MM.1S (cell line): ENCODE measurements around the gene IL1A.

Source experiments
- DNase-seq: peaks from one replicate; pipeline ENCODE4 v3.0.0-alpha.2; 2015
- H2AFZ ChIP-seq: fragments of 300-600 bp; sonication (generic); 2 replicates; pipeline ENCODE4 v1.6.0; 2016; ENCODE audit warnings: antibody characterized with exemption, low read length
- H3F3A ChIP-seq: fragments of 300-600 bp; sonication (generic); 2 replicates; pipeline ENCODE4 v1.6.1; 2016; ENCODE audit warnings: mild to moderate bottlenecking, antibody characterized with exemption, low read length, moderate library complexity, mixed read lengths; ENCODE audit not compliant: insufficient read depth
- H3K27ac ChIP-seq: fragments of 300-600 bp; sonication (generic); 2 replicates; pipeline ENCODE4 v1.5.1; 2016; ENCODE audit warnings: mild to moderate bottlenecking, low read length
- H3K27me3 ChIP-seq: fragments of 300-600 bp; sonication (generic); replicated peaks from 2 replicates; pipeline ENCODE4 v1.6.0; 2016; ENCODE audit warnings: low read length; ENCODE audit not compliant: insufficient read depth
- H3K36me3 ChIP-seq: fragments of 300-600 bp; sonication (generic); replicated peaks from 2 replicates; pipeline ENCODE4 v1.6.1; 2016; ENCODE audit warnings: mild to moderate bottlenecking, low read length, mixed read lengths; ENCODE audit not compliant: insufficient read depth
- H3K4me1 ChIP-seq: fragments of 300-600 bp; sonication (generic); 2 replicates; pipeline ENCODE4 v1.6.1; 2016; ENCODE audit warnings: low read length, mixed read lengths
- H3K4me2 ChIP-seq: fragments of 300-600 bp; sonication (generic); 2 replicates; pipeline ENCODE4 v1.6.0; 2016; ENCODE audit warnings: low read depth, low read length
- H3K4me3 ChIP-seq: fragments of 300-600 bp; sonication (generic); 2 replicates; pipeline ENCODE4 v1.5.1; 2016; ENCODE audit warnings: low read length, mixed read lengths
- H3K79me2 ChIP-seq: fragments of 300-600 bp; sonication (generic); 2 replicates; pipeline ENCODE4 v1.6.1; 2016; ENCODE audit warnings: mixed run types, low read length, mixed read lengths
- H3K9ac ChIP-seq: fragments of 300-600 bp; sonication (generic); 2 replicates; pipeline ENCODE4 v1.6.1; 2016; ENCODE audit warnings: low read length, mixed read lengths
- H3K9me2 ChIP-seq: fragments of 300-600 bp; sonication (generic); replicated peaks from 2 replicates; pipeline ENCODE4 v1.6.1; 2016; ENCODE audit warnings: mild to moderate bottlenecking, low read length, mixed read lengths; ENCODE audit not compliant: insufficient read depth
- H3K9me3 ChIP-seq: fragments of 300-600 bp; sonication (generic); replicated peaks from 2 replicates; pipeline ENCODE4 v1.6.1; 2016; ENCODE audit warnings: mild to moderate bottlenecking, low read length, mixed read lengths; ENCODE audit not compliant: insufficient read depth
- H4K20me1 ChIP-seq: fragments of 300-600 bp; sonication (generic); 2 replicates; pipeline ENCODE4 v1.6.1; 2016; ENCODE audit warnings: mild to moderate bottlenecking, low read length, moderate library complexity, mixed read lengths; ENCODE audit not compliant: insufficient read depth
- CTCF ChIP-seq: fragments of 300-600 bp; sonication (generic); IDR thresholded peaks from 2 replicates; pipeline ENCODE4 v1.5.1; 2016; ENCODE audit warnings: antibody characterized with exemption, low read length, mixed read lengths
- EZH2 ChIP-seq: fragments of 300-600 bp; sonication (generic); optimal IDR thresholded peaks from 2 replicates; pipeline ENCODE3; 2017; ENCODE audit warnings: low read depth, mild to moderate bottlenecking, antibody characterized with exemption, low read length, mixed read lengths
- EZH2phosphoT487 ChIP-seq: fragments of 300-600 bp; sonication (generic); IDR thresholded peaks from 2 replicates; pipeline ENCODE4 v1.6.1; 2018; ENCODE audit warnings: antibody characterized with exemption, low read length

The IL1A gene

GRCh38 chr2:112794841-112795240 lies 10.5 kb upstream of the IL1A start:
- Histone ChIP-seq H3K4me1 (no peaks in the 10 kb centered on the region), H3K9ac (no peak overlapping the region), H3K4me3 (no peak overlapping the region), H3K9me2 (no peaks in the 10 kb centered on the region), H3F3A (no peaks in the 10 kb centered on the region), H2AFZ (no peak overlapping the region), H3K27ac (no peak overlapping the region), H3K9me3 (no peaks in the 10 kb centered on the region), H3K79me2 (no peaks in the 10 kb centered on the region), H4K20me1 (no peaks in the 10 kb centered on the region), H3K27me3 (no peaks in the 10 kb centered on the region), H3K4me2 (no peak overlapping the region), H3K36me3 (no peaks in the 10 kb centered on the region)
- DNase-seq = no peak
- TF ChIP-seq EZH2 = no peak
- TF ChIP-seq CTCF = no peak
- TF ChIP-seq EZH2phosphoT487 = no peak

- Histone ChIP-seq H3K9me2 (no peaks in the 10 kb centered on the region), H3K36me3 (no peaks in the 10 kb centered on the region), H2AFZ (no peak overlapping the region), H3K4me2 (no peak overlapping the region), H3K4me3 (no peak overlapping the region), H3K27ac (no peak overlapping the region), H3K4me1 (no peaks in the 10 kb centered on the region), H3K79me2 (no peaks in the 10 kb centered on the region), H3K9ac (no peak overlapping the region), H3F3A (no peaks in the 10 kb centered on the region), H3K27me3 (no peaks in the 10 kb centered on the region), H4K20me1 (no peaks in the 10 kb centered on the region), H3K9me3 (no peaks in the 10 kb centered on the region)
- no peak for DNase-seq
- TF ChIP-seq EZH2phosphoT487 (no peak), CTCF (no peak), EZH2 (no peak)
Measured at GRCh38 chr2:112794131-112794733, 9.9 kb upstream of the IL1A start.

- no peaks in the 10 kb centered on the region for H3K27me3 ChIP-seq
- TF ChIP-seq EZH2phosphoT487 = no peak
- no peak for TF ChIP-seq CTCF
- TF ChIP-seq EZH2 = no peak
- H3F3A ChIP-seq = no peaks in the 10 kb centered on the region
- H3K4me1 ChIP-seq = no peaks in the 10 kb centered on the region
- no peaks in the 10 kb centered on the region for H3K79me2 ChIP-seq
- no peaks in the 10 kb centered on the region for H4K20me1 ChIP-seq
- no peak overlapping the region for H3K4me3 ChIP-seq
- no peaks in the 10 kb centered on the region for H3K9me3 ChIP-seq
- H3K9ac ChIP-seq = no peak overlapping the region
- no peaks in the 10 kb centered on the region for H3K36me3 ChIP-seq
- no peak overlapping the region for H2AFZ ChIP-seq
- H3K9me2 ChIP-seq = no peaks in the 10 kb centered on the region
- H3K4me2 ChIP-seq = no peak overlapping the region
- DNase-seq = no peak
- no peak overlapping the region for H3K27ac ChIP-seq
Measured at GRCh38 chr2:112793449-112793978, 9.2 kb upstream of the IL1A start.
